DOHH2 (cell line): ENCODE data around the gene HOXA9.

Experiments
- H3F3A ChIP-seq: fragments of 200-600 bp; sonication (generic), shearing (Covaris generic); 2 replicates; pipeline ENCODE4 v1.6.0; 2016; ENCODE audit warnings: antibody characterized with exemption, mild to moderate bottlenecking; ENCODE audit not compliant: control insufficient read depth, insufficient read depth
- H3K27ac ChIP-seq: fragments of 200-600 bp; sonication (generic); 2 replicates; pipeline ENCODE4 v1.5.1; 2014; ENCODE audit warnings: low read depth, mild to moderate bottlenecking, low read length, moderate library complexity
- H3K27me3 ChIP-seq: fragments of 200-600 bp; sonication (generic); 2 replicates; pipeline ENCODE4 v1.6.1; 2014; ENCODE audit warnings: mild to moderate bottlenecking, low read length, mixed read lengths; ENCODE audit not compliant: control insufficient read depth
- H3K36me3 ChIP-seq: fragments of 200-600 bp; sonication (generic); 2 replicates; pipeline ENCODE4 v1.6.1; 2014; ENCODE audit warnings: mild to moderate bottlenecking, low read length, moderate library complexity, mixed read lengths; ENCODE audit not compliant: control insufficient read depth
- H3K4me1 ChIP-seq: fragments of 200-600 bp; sonication (generic); 2 replicates; pipeline ENCODE4 v1.6.1; 2014; ENCODE audit warnings: mild to moderate bottlenecking, low read length, mixed read lengths; ENCODE audit not compliant: control insufficient read depth
- H3K4me2 ChIP-seq: fragments of 200-600 bp; sonication (generic); 2 replicates; pipeline ENCODE4 v1.6.0; 2014; ENCODE audit warnings: mild to moderate bottlenecking, low read length, moderate library complexity
- H3K4me3 ChIP-seq: fragments of 200-600 bp; sonication (generic); 2 replicates; pipeline ENCODE4 v1.5.1; 2014; ENCODE audit warnings: mild to moderate bottlenecking, low read length, mixed read lengths
- H3K79me2 ChIP-seq: fragments of 200-600 bp; sonication (generic); 2 replicates; pipeline ENCODE4 v1.6.1; 2014; ENCODE audit warnings: mild to moderate bottlenecking, low read length, mixed read lengths; ENCODE audit not compliant: control insufficient read depth
- H3K9me2 ChIP-seq: fragments of 200-600 bp; sonication (generic); replicated peaks from 2 replicates; pipeline ENCODE4 v1.6.1; 2014; ENCODE audit warnings: mild to moderate bottlenecking, low read length, mixed read lengths; ENCODE audit not compliant: control insufficient read depth
- H3K9me3 ChIP-seq: fragments of 200-600 bp; sonication (generic); 2 replicates; pipeline ENCODE4 v1.6.1; 2014; ENCODE audit warnings: antibody characterized with exemption, low read length, mixed read lengths; ENCODE audit not compliant: control insufficient read depth, insufficient read depth
- H4K20me1 ChIP-seq: fragments of 200-600 bp; sonication (generic); 2 replicates; pipeline ENCODE4 v1.6.0; 2014; ENCODE audit warnings: low read depth, mild to moderate bottlenecking, antibody characterized with exemption, low read length, moderate library complexity; ENCODE audit not compliant: control insufficient read depth, insufficient read depth
- CTCF ChIP-seq: fragments of 200-600 bp; sonication (generic); IDR thresholded peaks from one replicate; pipeline ENCODE4 v1.5.1; 2014; ENCODE audit warnings: antibody characterized with exemption, mild to moderate bottlenecking, low read depth, low read length; ENCODE audit not compliant: poor library complexity, severe bottlenecking
- EZH2phosphoT487 ChIP-seq: fragments of 200-600 bp; sonication (generic); IDR thresholded peaks from 2 replicates; pipeline ENCODE4 v1.6.1; 2017; ENCODE audit warnings: borderline replicate concordance, mild to moderate bottlenecking, antibody characterized with exemption, low read length, moderate library complexity, mixed read lengths

Gene HOXA9

GRCh38 chr7:27203964-27204594, 38.7 kb upstream of the HOXA9 start:
- Histone ChIP-seq H3K4me3 (no peak overlapping the region), H3F3A (no peaks in the 10 kb centered on the region), H3K27ac (no peak overlapping the region), H3K4me2 (no peak overlapping the region), H3K36me3 (no peaks in the 10 kb centered on the region), H3K4me1 (peaks cover 15% of the 10 kb centered on the region), H3K27me3 (peaks cover 88% of the 10 kb centered on the region), H3K9me3 (no peaks in the 10 kb centered on the region), H3K9me2 (no peaks in the 10 kb centered on the region), H4K20me1 (peaks cover 4% of the 10 kb centered on the region; the same call in 1 of the 2 replicates), H3K79me2 (no peaks in the 10 kb centered on the region)
- TF ChIP-seq EZH2phosphoT487 (no peak), CTCF (no peak)

DNA sequence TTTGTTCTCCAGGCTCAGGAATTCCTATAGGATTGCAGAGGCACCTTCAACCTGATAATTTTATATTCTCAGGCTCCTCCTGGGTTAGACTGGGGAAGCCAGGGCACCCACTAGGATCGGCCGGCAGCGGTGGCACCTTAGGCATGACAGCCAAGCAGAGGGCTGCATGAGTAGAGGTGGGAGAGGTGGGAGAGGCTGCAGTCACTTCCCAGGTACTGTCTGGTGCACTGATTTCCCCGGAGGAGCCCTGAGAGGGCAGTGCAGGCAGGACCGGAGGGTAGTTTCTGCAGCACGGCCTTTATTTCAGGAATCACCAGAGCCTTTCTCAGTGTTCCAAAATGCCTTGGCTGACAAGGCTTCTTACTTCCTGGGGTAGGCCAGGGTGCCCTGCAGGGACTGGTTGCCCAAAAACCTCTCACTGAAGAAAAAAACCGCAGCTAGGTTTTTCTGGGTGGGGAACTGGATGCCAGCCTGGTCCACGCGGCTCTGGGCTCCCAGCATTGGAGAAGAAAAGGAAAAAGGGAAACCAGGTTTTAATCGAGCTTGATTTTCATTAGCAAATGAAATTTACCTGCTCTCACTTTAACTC, 38.1 kb upstream of the HOXA9 start:
- Histone ChIP-seq H3K4me3 (no peak overlapping the region), H3K27ac (no peak overlapping the region), H3K9me3 (no peaks in the 10 kb centered on the region), H3K4me1 (peaks cover 15% of the 10 kb centered on the region), H3K27me3 (peaks cover 88% of the 10 kb centered on the region), H3K9me2 (no peaks in the 10 kb centered on the region), H3K36me3 (no peaks in the 10 kb centered on the region), H4K20me1 (peaks cover 4% of the 10 kb centered on the region; the same call in 1 of the 2 replicates), H3K79me2 (no peaks in the 10 kb centered on the region), H3F3A (no peaks in the 10 kb centered on the region), H3K4me2 (no peak overlapping the region)
- 0 out of 2 replicates have a peak, but pooled peaks have one; percentile 6 for TF ChIP-seq EZH2phosphoT487
- TF ChIP-seq CTCF: no peak

- H3K4me3 ChIP-seq: no peak overlapping the region
- peaks cover 15% of the 10 kb centered on the region for H3K4me1 ChIP-seq
- H3K27ac ChIP-seq: no peak overlapping the region
- H4K20me1 ChIP-seq: peaks cover 4% of the 10 kb centered on the region; the same call in 1 of the 2 replicates
- H3K27me3 ChIP-seq: peaks cover 88% of the 10 kb centered on the region
- H3K9me3 ChIP-seq: no peaks in the 10 kb centered on the region
- no peaks in the 10 kb centered on the region for H3K79me2 ChIP-seq
- no peaks in the 10 kb centered on the region for H3F3A ChIP-seq
- H3K9me2 ChIP-seq: no peaks in the 10 kb centered on the region
- H3K36me3 ChIP-seq: no peaks in the 10 kb centered on the region
- H3K4me2 ChIP-seq: no peak overlapping the region
- TF ChIP-seq CTCF: no peak
- TF ChIP-seq EZH2phosphoT487: no peak
These were observed 37.5 kb upstream of the HOXA9 start for GRCh38 chr7:27202862-27203134.
